ENCODE measurements around the gene RAD51C.
"Not testable (repeated sequence)": the region's sequence is repeated elsewhere in the genome, so short reads cannot be mapped to it uniquely, and the experiment has no call there.

Gene RAD51C

GRCh38 chr17:58734040-58734439, 41.6 kb downstream of the RAD51C start:
- in situ Hi-C loops (cut with MboI; ENCODE audit: low sequenced_read_pairs) = no loop called here

GRCh38 chr17:58734811-58735210, 42.4 kb downstream of the RAD51C start:
- in situ Hi-C loops (cut with MboI; ENCODE audit: low sequenced_read_pairs) = no loop called here

GRCh38 chr17:58741121-58741625, 48.8 kb downstream of the RAD51C start:
- in situ Hi-C loops (cut with MboI; ENCODE audit: low sequenced_read_pairs) = no loop called here

GRCh38 chr17:58747674-58748073, 55.3 kb downstream of the RAD51C start:
- in situ Hi-C loops (cut with MboI; ENCODE audit: low sequenced_read_pairs) = no loop called here

- in situ Hi-C loops (cut with MboI; ENCODE audit: low sequenced_read_pairs) = not testable (repeated sequence)
Measured at GRCh38 chr17:58749627-58750026, 57.2 kb downstream of the RAD51C start.

GRCh38 chr17:58753026-58753425, 60.6 kb downstream of the RAD51C start:
- in situ Hi-C loops (cut with MboI; ENCODE audit: low sequenced_read_pairs) = no loop called here

GRCh38 chr17:58755269-58755576, 62.8 kb downstream of the RAD51C start:
- in situ Hi-C loops (cut with MboI; ENCODE audit: low sequenced_read_pairs) = no loop called here

GRCh38 chr17:58755577-58756245, 63.3 kb downstream of the RAD51C start, which contains the start of gene PPM1E:
PPM1E (plus strand) TSS chr17:58755854.
- in situ Hi-C loops (cut with MboI; ENCODE audit: low sequenced_read_pairs) = no loop called here

- in situ Hi-C loops (cut with MboI; ENCODE audit: low sequenced_read_pairs) = no loop called here
Measured at GRCh38 chr17:58756246-58757161, 64.1 kb downstream of the RAD51C start.

GRCh38 chr17:58757162-58757613, 64.8 kb downstream of the RAD51C start:
- in situ Hi-C loops (cut with MboI; ENCODE audit: low sequenced_read_pairs) = no loop called here

GRCh38 chr17:58758890-58759289, 66.5 kb downstream of the RAD51C start:
- in situ Hi-C loops (cut with MboI; ENCODE audit: low sequenced_read_pairs) = no loop called here

- in situ Hi-C loops (cut with MboI; ENCODE audit: low sequenced_read_pairs) = no loop called here
Measured at GRCh38 chr17:58759522-58759921, 67.1 kb downstream of the RAD51C start.

GRCh38 chr17:58760248-58760647, 67.8 kb downstream of the RAD51C start:
- in situ Hi-C loops (cut with MboI; ENCODE audit: low sequenced_read_pairs) = no loop called here

- in situ Hi-C loops (cut with MboI; ENCODE audit: low sequenced_read_pairs) = no loop called here
Measured at GRCh38 chr17:58763263-58763662, 70.9 kb downstream of the RAD51C start.

GRCh38 chr17:58764373-58764772, 72.0 kb downstream of the RAD51C start:
- in situ Hi-C loops (cut with MboI; ENCODE audit: low sequenced_read_pairs) = no loop called here

- in situ Hi-C loops (cut with MboI; ENCODE audit: low sequenced_read_pairs) = not testable (repeated sequence)
Measured at GRCh38 chr17:58778482-58778881, 86.1 kb downstream of the RAD51C start.

GRCh38 chr17:58779446-58779845, 87.0 kb downstream of the RAD51C start:
- in situ Hi-C loops (cut with MboI; ENCODE audit: low sequenced_read_pairs) = no loop called here

GRCh38 chr17:58783380-58783779, 91.0 kb downstream of the RAD51C start:
- in situ Hi-C loops (cut with MboI; ENCODE audit: low sequenced_read_pairs) = no loop called here

- in situ Hi-C loops (cut with MboI; ENCODE audit: low sequenced_read_pairs) = no loop called here
Measured at GRCh38 chr17:58785097-58785496, 92.7 kb downstream of the RAD51C start.
